Upper lobe of left lung (tissue), 4 donors: ENCODE results near the gene PDGFRB.

Experiments used
- CTCF ChIP-seq, 6 experiments: fragments of 450-650 bp in 4 of 6; fragments of 200-600 bp in 2 of 6; sonication (generic) in 2 of 6; IDR thresholded peaks; one replicate each; pipeline ENCODE4 v1.5.1; 2016 to 2019; ENCODE audit warnings: antibody characterized with exemption in 6 of 6
- EP300 ChIP-seq, 4 donors: sonication (generic); formaldehyde crosslinking; IDR thresholded peaks; one replicate each; pipeline ENCODE4 v1.5.1; 2017; ENCODE audit warnings: antibody characterized with exemption in 4 of 4, control low read depth in 2 of 4
- POLR2A ChIP-seq, 4 donors: fragments of 450-650 bp; IDR thresholded peaks; one replicate each; pipeline ENCODE4 v1.5.1; 2016 to 2017; ENCODE audit warnings: antibody characterized with exemption in 4 of 4, mild to moderate bottlenecking in 2 of 4

GRCh38 chr5:150123542-150123941, 32.1 kb downstream of the PDGFRB start:
- no peak for TF ChIP-seq CTCF (IDR thresholded peaks at IDR 0.05)
- no peak for TF ChIP-seq POLR2A (IDR thresholded peaks at IDR 0.05)
- no peak for TF ChIP-seq EP300 (IDR thresholded peaks at IDR 0.05)
